GM20000 (cell line): ENCODE results near the gene C9.
A peak's percentile ranks its signal among the peaks of the same experiment; 100 is the strongest.
"Not testable (repeated sequence)": the region's sequence is repeated elsewhere in the genome, so short reads cannot be mapped to it uniquely, and the experiment has no call there.

Experiments used
- DNase-seq: peaks from one replicate; pipeline ENCODE4 v3.0.0; 2012; ENCODE audit warnings: low spot score
- TF ChIP-seq, protein P1 (sequence below): IDR thresholded peaks from 2 replicates; pipeline ENCODE4 v1.5.1; 2012; ENCODE audit warnings: mild to moderate bottlenecking, control low read depth; ENCODE audit errors: extremely low read depth, missing control alignments

The C9 gene

GRCh38 chr5:39273314-39273954, 90.9 kb downstream of the C9 start:
- TF ChIP-seq, protein P1, sequence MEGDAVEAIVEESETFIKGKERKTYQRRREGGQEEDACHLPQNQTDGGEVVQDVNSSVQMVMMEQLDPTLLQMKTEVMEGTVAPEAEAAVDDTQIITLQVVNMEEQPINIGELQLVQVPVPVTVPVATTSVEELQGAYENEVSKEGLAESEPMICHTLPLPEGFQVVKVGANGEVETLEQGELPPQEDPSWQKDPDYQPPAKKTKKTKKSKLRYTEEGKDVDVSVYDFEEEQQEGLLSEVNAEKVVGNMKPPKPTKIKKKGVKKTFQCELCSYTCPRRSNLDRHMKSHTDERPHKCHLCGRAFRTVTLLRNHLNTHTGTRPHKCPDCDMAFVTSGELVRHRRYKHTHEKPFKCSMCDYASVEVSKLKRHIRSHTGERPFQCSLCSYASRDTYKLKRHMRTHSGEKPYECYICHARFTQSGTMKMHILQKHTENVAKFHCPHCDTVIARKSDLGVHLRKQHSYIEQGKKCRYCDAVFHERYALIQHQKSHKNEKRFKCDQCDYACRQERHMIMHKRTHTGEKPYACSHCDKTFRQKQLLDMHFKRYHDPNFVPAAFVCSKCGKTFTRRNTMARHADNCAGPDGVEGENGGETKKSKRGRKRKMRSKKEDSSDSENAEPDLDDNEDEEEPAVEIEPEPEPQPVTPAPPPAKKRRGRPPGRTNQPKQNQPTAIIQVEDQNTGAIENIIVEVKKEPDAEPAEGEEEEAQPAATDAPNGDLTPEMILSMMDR: no peak
- DNase-seq: no peak

GRCh38 chr5:39272869-39273231, 91.4 kb downstream of the C9 start:
- not testable (repeated sequence) for DNase-seq

DNA sequence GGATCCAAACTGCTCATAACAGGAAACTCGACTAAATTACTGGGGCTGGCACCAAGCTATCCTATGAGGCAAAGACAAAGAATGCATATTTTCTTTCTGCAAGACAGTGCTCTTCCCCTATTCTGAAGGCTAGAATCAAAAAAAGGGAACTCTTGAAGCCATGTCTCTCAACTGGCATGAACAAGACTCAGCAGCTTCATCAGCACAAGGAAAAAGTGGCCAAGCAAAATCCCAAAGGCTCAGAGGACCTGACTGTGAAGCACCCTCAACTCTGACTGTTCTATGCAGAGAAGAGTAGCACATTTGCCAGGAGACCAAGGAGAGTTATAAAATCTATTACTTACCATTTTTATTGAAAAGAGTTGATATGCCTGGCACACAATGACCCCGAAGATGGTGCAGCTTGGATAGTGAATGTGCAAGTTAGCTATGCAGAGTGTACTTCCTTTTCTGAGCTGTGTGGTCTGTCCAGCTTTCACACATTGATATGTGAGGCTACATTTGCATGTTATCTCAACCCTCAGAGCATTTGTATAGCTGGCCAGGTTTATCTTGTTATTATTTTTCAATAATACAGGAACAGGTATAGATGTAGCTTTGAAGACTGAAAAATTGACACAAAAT, 94.0 kb downstream of the C9 start:
- TF ChIP-seq, protein P1: no peak
- DNase-seq: peak; percentile 38

GRCh38 chr5:39267186-39267585, 97.1 kb downstream of the C9 start:
- TF ChIP-seq, protein P1: no peak
- no peak for DNase-seq

DNA sequence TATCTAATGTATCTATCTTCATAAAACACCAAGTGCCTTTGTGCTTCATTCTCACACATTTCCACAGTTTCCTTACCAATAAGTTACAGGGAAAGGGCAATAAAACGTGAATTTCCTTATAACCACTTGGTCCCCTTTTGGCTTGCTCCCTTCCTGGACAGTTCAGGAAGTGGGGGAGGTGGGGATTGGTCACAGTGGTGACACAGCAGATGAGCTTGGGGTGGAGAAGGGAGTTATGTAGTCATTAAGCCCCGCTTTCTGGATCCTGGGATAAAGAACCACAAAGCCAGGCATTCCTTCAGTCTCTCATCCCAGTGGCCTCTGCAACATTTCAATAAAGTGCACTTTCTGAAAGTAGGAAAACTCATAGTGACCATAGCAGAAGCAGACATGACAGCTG, 97.9 kb downstream of the C9 start:
- TF ChIP-seq, protein P1: no peak
- DNase-seq: no peak

GRCh38 chr5:39264528-39264927, 99.8 kb downstream of the C9 start:
- DNase-seq: peak; percentile 35
- TF ChIP-seq, protein P1: no peak

DNA sequence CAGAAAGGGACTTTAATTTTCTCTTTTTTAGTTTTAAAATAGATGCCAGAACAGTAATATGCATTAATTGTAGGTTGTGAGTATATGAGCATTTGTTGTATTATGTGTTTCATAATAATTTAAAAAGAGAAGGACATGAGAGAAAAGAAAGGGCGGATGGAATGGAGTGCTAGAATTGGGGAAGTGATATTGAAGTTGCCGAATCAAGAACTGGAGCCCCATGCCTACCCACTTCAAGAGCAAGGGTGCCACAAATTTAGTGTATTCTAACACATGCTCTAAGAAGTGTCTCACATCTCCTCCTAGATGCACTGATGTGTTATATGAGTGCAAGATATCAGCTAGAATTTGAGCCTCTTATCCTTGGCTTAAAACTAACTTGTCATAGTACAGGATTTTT, 101.3 kb downstream of the C9 start:
- no peak for DNase-seq
- TF ChIP-seq, protein P1: no peak

- TF ChIP-seq, protein P1: no peak
- no peak for DNase-seq
Observed at GRCh38 chr5:39260095-39260494, 104.2 kb downstream of the C9 start.
